Measurements from ENCODE around the gene PPP2R5E. TPM values are rescaled to one million over a fixed set of nuclear protein-coding genes. Genes with fewer than 3 reads are reported as not detected.

The PPP2R5E gene
- total and polyA plus RNA-seq, 2 of the 8 experiments (the other 6 are each of a cell fraction or from before 2014, with no cell fraction given): 6.8 to 64.6 TPM

GRCh38 chr14:63367742-63368364 is 175.3 kb downstream of the PPP2R5E start:
- no peak overlapping the region for H3K27ac ChIP-seq (ENCODE audit: low read depth, low read length)
- DNase-seq (ENCODE audit: low read depth in 1 of 2, low spot score in 2 of 2) (no peak), FAIRE-seq (no peak)
- no peak overlapping the region for H4K91ac ChIP-seq (replicated peaks; ENCODE audit: insufficient read length, low read length)
- no peak overlapping the region for H3K9ac ChIP-seq (replicated peaks in 1 of 4; ENCODE audit: extremely low read depth in 1 of 4, low read depth in 3 of 4, low read length in 3 of 4)
- H2BK15ac ChIP-seq (ENCODE audit: low read length): no peak overlapping the region
- POLR2A ChIA-PET (ENCODE audit: partially characterized antibody): no interaction called here
- H3K4me2 ChIP-seq (ENCODE audit: insufficient read depth in 1 of 2, low read depth in 2 of 2, low read length in 2 of 2): no peak overlapping the region
- H2BK12ac ChIP-seq (ENCODE audit: low read depth, low read length): no peak overlapping the region
- H2BK20ac ChIP-seq (ENCODE audit: low read length): no peak overlapping the region
- no peak overlapping the region for H2AFZ ChIP-seq (ENCODE audit: low read length)
- no peaks in the 10 kb centered on the region for H3K79me2 ChIP-seq (ENCODE audit: control insufficient read depth in 1 of 2, insufficient read depth in 2 of 2, low read length in 2 of 2)
- CTCF ChIA-PET (ENCODE audit: partially characterized antibody): no interaction called here
- no peak overlapping the region for H3K56ac ChIP-seq (replicated peaks; ENCODE audit: insufficient read length, low read depth, low read length)
- H3K4ac ChIP-seq (replicated peaks; ENCODE audit: insufficient read length, low read depth, low read length): no peak overlapping the region
- no peaks in the 10 kb centered on the region for H3K23me2 ChIP-seq (ENCODE audit: low read depth, low read length)
- H3K18ac ChIP-seq (ENCODE audit: extremely low read depth, low read length): no peak overlapping the region
- no peak overlapping the region for H3K23ac ChIP-seq (ENCODE audit: insufficient read length)
- H4K20me1 ChIP-seq (replicated peaks in 1 of 2; ENCODE audit: control insufficient read depth in 1 of 2, insufficient read depth in 2 of 2, low read length in 2 of 2): no peaks in the 10 kb centered on the region
- no peak overlapping the region for H3K14ac ChIP-seq (ENCODE audit: insufficient read length)
- H3K4me1 ChIP-seq (replicated peaks in 1 of 4; ENCODE audit: control insufficient read depth in 3 of 4, insufficient read depth in 4 of 4, low read length in 3 of 4): no peaks in the 10 kb centered on the region
- H3K9me3 ChIP-seq (ENCODE audit: insufficient read depth in 2 of 2, low read depth in 1 of 2, low read length in 1 of 2): peaks cover 0 to 2% of the 10 kb centered on the region in 2 experiments; a peak in 1 of 4 replicates
- no peaks in the 10 kb centered on the region; a peak in 2 of 8 replicates for H3K36me3 ChIP-seq (ENCODE audit: control insufficient read depth in 2 of 4, insufficient read depth in 4 of 4, low read length in 3 of 4)
- no peak overlapping the region for H2BK120ac ChIP-seq (replicated peaks; ENCODE audit: low read depth, low read length)
- no peak overlapping the region for H2BK5ac ChIP-seq (ENCODE audit: low read depth, low read length)
- no peaks in the 10 kb centered on the region for H3K27me3 ChIP-seq (replicated peaks in 1 of 4; ENCODE audit: control insufficient read depth in 3 of 4, extremely low read depth in 1 of 4, insufficient read depth in 3 of 4, low read length in 3 of 4)
- H4K8ac ChIP-seq (ENCODE audit: extremely low read depth, insufficient read depth, low read length): no peak overlapping the region
- no peak overlapping the region for H2AK5ac ChIP-seq (ENCODE audit: low read depth, low read length)
- H3K4me3 ChIP-seq (ENCODE audit: extremely low read depth in 1 of 4, insufficient read depth in 2 of 4, low read depth in 3 of 4, low read length in 4 of 4): no peak overlapping the region
- H4K5ac ChIP-seq (ENCODE audit: insufficient read length, low read depth, low read length): no peak overlapping the region
- no peaks in the 10 kb centered on the region for H3K79me1 ChIP-seq (ENCODE audit: low read depth, low read length)
- no peak for TF ChIP-seq NANOG (IDR thresholded peaks at IDR 0.05; ENCODE audit: insufficient read depth, low read depth, low read length, poor library complexity, severe bottlenecking)
- TF ChIP-seq CBX8 (IDR thresholded peaks at IDR 0.05; ENCODE audit: borderline replicate concordance, low read depth, low read length): no peak

All from H1 (cell line).